ENCODE results near the gene IDH3B.

IDH3B gene

GRCh38 chr20:2658414-2659354 lies 5.3 kb downstream of the IDH3B start:
- in situ Hi-C loops (cut with MboI; ENCODE audit: low sequenced_read_pairs), result no loop called here

- in situ Hi-C loops (cut with MboI; ENCODE audit: low sequenced_read_pairs), result no loop called here
Observed at GRCh38 chr20:2657674-2658073, 6.3 kb downstream of the IDH3B start.

- in situ Hi-C loops (cut with MboI; ENCODE audit: low sequenced_read_pairs), result no loop called here
Observed at GRCh38 chr20:2657241-2657640, 6.8 kb downstream of the IDH3B start.

- in situ Hi-C loops (cut with MboI; ENCODE audit: low sequenced_read_pairs), result no loop called here
Observed at GRCh38 chr20:2656471-2657117, 7.4 kb downstream of the IDH3B start.

- in situ Hi-C loops (cut with MboI; ENCODE audit: low sequenced_read_pairs), result no loop called here
Observed at GRCh38 chr20:2655331-2656116, 8.5 kb downstream of the IDH3B start.

- in situ Hi-C loops (cut with MboI; ENCODE audit: low sequenced_read_pairs), result no loop called here
Observed at GRCh38 chr20:2654831-2655230, 9.2 kb downstream of the IDH3B start.

GRCh38 chr20:2654384-2654822 lies 9.6 kb downstream of the IDH3B start:
- in situ Hi-C loops (cut with MboI; ENCODE audit: low sequenced_read_pairs), result no loop called here

GRCh38 chr20:2653556-2654383 lies 10.2 kb downstream of the IDH3B start:
- in situ Hi-C loops (cut with MboI; ENCODE audit: low sequenced_read_pairs), result no loop called here

GRCh38 chr20:2652724-2653555 lies 11.1 kb downstream of the IDH3B start:
- in situ Hi-C loops (cut with MboI; ENCODE audit: low sequenced_read_pairs), result no loop called here

- in situ Hi-C loops (cut with MboI; ENCODE audit: low sequenced_read_pairs), result no loop called here
Observed at GRCh38 chr20:2651772-2652723, 12.0 kb downstream of the IDH3B start, which contains the start of gene NOP56. NOP56 (plus strand) TSS chr20:2652632; CDS start chr20:2652661, 29 bp downstream.

GRCh38 chr20:2643708-2644107 lies 20.3 kb downstream of the IDH3B start:
- in situ Hi-C loops (cut with MboI; ENCODE audit: low sequenced_read_pairs), result no loop called here

- in situ Hi-C loops (cut with MboI; ENCODE audit: low sequenced_read_pairs), result no loop called here
Observed at GRCh38 chr20:2640899-2641298, 23.1 kb downstream of the IDH3B start.

GRCh38 chr20:2640260-2640659 lies 23.8 kb downstream of the IDH3B start:
- in situ Hi-C loops (cut with MboI; ENCODE audit: low sequenced_read_pairs), result no loop called here

- in situ Hi-C loops (cut with MboI; ENCODE audit: low sequenced_read_pairs), result no loop called here
Observed at GRCh38 chr20:2637246-2637645, 26.8 kb downstream of the IDH3B start.

- in situ Hi-C loops (cut with MboI; ENCODE audit: low sequenced_read_pairs), result no loop called here
Observed at GRCh38 chr20:2633381-2633780, 30.6 kb downstream of the IDH3B start.

- in situ Hi-C loops (cut with MboI; ENCODE audit: low sequenced_read_pairs), result no loop called here
Observed at GRCh38 chr20:2631228-2631627, 32.8 kb downstream of the IDH3B start.

GRCh38 chr20:2626853-2627541 lies 37.0 kb downstream of the IDH3B start:
- in situ Hi-C loops (cut with MboI; ENCODE audit: low sequenced_read_pairs), result no loop called here

- in situ Hi-C loops (cut with MboI; ENCODE audit: low sequenced_read_pairs), result no loop called here
Observed at GRCh38 chr20:2625062-2625461, 39.0 kb downstream of the IDH3B start.
